HUES6 (cell line): ENCODE data around the gene ARMC9.
"Not testable (repeated sequence)": the region's sequence is repeated elsewhere in the genome, so short reads cannot be mapped to it uniquely, and the experiment has no call there.

ENCODE experiments used
- H3K27ac ChIP-seq: 2 replicates; pipeline ENCODE4 v1.7.0; 2013; ENCODE audit warnings: low read depth, mild to moderate bottlenecking, low read length, inconsistent platforms
- H3K27me3 ChIP-seq: 2 replicates; pipeline ENCODE4 v1.6.1; 2013; ENCODE audit warnings: low read length; ENCODE audit not compliant: control insufficient read depth, insufficient read depth
- H3K36me3 ChIP-seq: 2 replicates; pipeline ENCODE4 v1.6.1; 2013; ENCODE audit warnings: low read length; ENCODE audit not compliant: control insufficient read depth, insufficient read depth
- H3K4me1 ChIP-seq: 2 replicates; pipeline ENCODE4 v1.6.1; 2013; ENCODE audit warnings: low read length; ENCODE audit not compliant: control insufficient read depth, insufficient read depth
- H3K4me3 ChIP-seq: 2 replicates; pipeline ENCODE4 v1.5.1; 2013; ENCODE audit warnings: low read depth, low read length
- H3K9ac ChIP-seq: one replicate; pipeline ENCODE4 v1.6.1; 2013; ENCODE audit warnings: mild to moderate bottlenecking, low read length
- H3K9me3 ChIP-seq: 2 replicates; pipeline ENCODE4 v1.6.1; 2013; ENCODE audit warnings: low read depth, low read length; ENCODE audit not compliant: control insufficient read depth, insufficient read depth

ARMC9 gene

GRCh38 chr2:231168460-231169139 lies 29.8 kb upstream of the ARMC9 start:
- H3K36me3 ChIP-seq, result peaks cover 89% of the 10 kb centered on the region
- no peaks in the 10 kb centered on the region for H3K4me1 ChIP-seq
- H3K9me3 ChIP-seq, result no peaks in the 10 kb centered on the region
- no peaks in the 10 kb centered on the region for H3K27me3 ChIP-seq
- H3K4me3 ChIP-seq, result no peak overlapping the region
- no peak overlapping the region for H3K27ac ChIP-seq
- H3K9ac ChIP-seq, result no peak overlapping the region

DNA sequence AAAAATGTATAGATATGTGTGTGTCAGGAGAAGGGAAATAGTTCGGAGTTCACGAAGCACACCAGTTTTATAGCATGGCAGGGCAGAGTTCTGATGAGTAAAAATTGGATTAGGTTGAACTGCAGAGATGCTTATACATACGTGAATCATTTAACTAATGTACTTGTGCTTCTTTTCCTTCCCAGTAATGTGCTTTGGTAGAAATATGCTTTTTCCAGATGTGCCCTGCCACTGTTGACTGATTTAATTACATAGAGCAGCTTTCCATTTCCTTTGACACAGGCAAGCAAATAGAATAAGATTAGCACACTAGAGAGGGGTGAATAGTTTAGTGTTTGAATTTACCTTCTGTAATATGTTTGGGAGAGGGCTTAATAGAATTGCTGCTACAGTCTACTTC lies 28.9 kb upstream of the ARMC9 start:
- H3K27me3 ChIP-seq, result no peaks in the 10 kb centered on the region
- peaks cover 84% of the 10 kb centered on the region for H3K36me3 ChIP-seq
- no peaks in the 10 kb centered on the region for H3K9me3 ChIP-seq
- no peak overlapping the region for H3K4me3 ChIP-seq
- H3K4me1 ChIP-seq, result no peaks in the 10 kb centered on the region
- H3K9ac ChIP-seq, result no peak overlapping the region
- H3K27ac ChIP-seq, result no peak overlapping the region

DNA sequence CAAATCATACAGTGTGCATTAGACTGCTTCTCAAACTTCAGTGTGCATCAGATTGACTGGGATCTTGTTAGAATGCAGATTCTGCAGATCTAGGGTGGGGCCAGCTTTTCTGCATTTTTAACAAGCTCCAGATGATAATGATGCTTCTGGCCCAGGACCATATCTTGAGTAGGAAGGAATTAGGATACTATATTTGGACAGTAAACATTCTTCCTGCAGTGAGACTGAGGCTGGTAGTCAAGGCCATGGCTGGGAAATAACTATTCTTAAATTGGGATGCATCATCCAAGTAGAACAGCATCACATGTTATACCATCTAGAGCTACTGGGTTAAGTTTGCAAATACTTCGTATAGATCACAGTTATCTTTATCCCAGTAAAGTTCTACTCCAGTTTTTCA lies 28.4 kb upstream of the ARMC9 start:
- no peak overlapping the region for H3K4me3 ChIP-seq
- H3K27me3 ChIP-seq, result no peaks in the 10 kb centered on the region
- no peaks in the 10 kb centered on the region for H3K4me1 ChIP-seq
- H3K9ac ChIP-seq, result no peak overlapping the region
- peaks cover 82% of the 10 kb centered on the region for H3K36me3 ChIP-seq
- no peak overlapping the region for H3K27ac ChIP-seq
- H3K9me3 ChIP-seq, result no peaks in the 10 kb centered on the region

DNA sequence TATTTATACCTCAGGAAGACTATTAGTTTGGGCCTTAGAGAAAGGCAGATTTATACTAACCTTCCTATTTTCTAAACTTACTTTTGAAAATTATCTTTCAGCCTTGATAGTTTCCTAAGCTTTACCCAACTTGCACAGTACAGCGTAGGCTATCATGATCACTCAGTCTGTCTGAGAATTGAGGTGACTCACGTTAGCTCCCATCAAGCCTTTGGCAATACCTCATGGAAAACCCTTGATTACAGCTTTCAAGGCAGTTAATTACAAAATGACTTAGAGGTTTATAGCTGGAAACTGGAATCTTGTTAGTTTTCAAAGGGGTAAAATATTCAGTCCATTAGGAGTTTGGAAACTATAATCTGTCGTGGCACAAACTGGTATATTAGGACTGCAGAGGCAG lies 26.4 kb upstream of the ARMC9 start:
- H3K4me1 ChIP-seq, result no peaks in the 10 kb centered on the region
- H3K9ac ChIP-seq, result no peak overlapping the region
- no peak overlapping the region for H3K27ac ChIP-seq
- H3K4me3 ChIP-seq, result no peak overlapping the region
- H3K27me3 ChIP-seq, result no peaks in the 10 kb centered on the region
- H3K9me3 ChIP-seq, result no peaks in the 10 kb centered on the region
- H3K36me3 ChIP-seq, result peaks cover 65% of the 10 kb centered on the region

DNA sequence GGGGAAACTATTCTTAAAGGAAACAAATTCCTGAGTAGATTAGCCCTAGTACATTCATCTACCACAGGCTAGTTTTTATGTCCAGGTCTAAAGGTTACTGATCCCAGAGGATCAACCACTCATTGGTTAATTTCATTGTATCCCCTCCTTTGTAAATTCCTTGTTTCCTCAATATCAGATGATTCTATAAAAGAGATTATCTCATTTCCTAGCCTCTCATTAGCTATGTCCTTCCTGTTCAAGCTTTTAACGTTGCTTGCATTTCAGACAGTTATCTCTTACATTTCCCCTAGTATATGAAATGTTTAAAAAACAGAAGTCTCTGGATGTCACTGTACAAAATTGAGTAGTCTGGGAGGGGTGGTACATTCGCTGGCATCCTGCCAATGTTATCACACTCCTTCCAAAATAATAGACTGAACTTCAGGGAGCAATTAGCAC lies 24.2 kb upstream of the ARMC9 start:
- Histone ChIP-seq H3K9me3 (no peaks in the 10 kb centered on the region), H3K27ac (no peak overlapping the region), H3K27me3 (no peaks in the 10 kb centered on the region), H3K4me3 (no peak overlapping the region), H3K36me3 (peaks cover 45% of the 10 kb centered on the region), H3K9ac (no peak overlapping the region), H3K4me1 (no peaks in the 10 kb centered on the region)

- Histone ChIP-seq H3K27me3 (no peaks in the 10 kb centered on the region), H3K9me3 (no peaks in the 10 kb centered on the region), H3K27ac (no peak overlapping the region), H3K4me3 (no peak overlapping the region), H3K36me3 (peaks cover 28% of the 10 kb centered on the region), H3K9ac (no peak overlapping the region), H3K4me1 (peaks cover 10% of the 10 kb centered on the region)
Measured at GRCh38 chr2:231176066-231176465, 22.4 kb upstream of the ARMC9 start.

DNA sequence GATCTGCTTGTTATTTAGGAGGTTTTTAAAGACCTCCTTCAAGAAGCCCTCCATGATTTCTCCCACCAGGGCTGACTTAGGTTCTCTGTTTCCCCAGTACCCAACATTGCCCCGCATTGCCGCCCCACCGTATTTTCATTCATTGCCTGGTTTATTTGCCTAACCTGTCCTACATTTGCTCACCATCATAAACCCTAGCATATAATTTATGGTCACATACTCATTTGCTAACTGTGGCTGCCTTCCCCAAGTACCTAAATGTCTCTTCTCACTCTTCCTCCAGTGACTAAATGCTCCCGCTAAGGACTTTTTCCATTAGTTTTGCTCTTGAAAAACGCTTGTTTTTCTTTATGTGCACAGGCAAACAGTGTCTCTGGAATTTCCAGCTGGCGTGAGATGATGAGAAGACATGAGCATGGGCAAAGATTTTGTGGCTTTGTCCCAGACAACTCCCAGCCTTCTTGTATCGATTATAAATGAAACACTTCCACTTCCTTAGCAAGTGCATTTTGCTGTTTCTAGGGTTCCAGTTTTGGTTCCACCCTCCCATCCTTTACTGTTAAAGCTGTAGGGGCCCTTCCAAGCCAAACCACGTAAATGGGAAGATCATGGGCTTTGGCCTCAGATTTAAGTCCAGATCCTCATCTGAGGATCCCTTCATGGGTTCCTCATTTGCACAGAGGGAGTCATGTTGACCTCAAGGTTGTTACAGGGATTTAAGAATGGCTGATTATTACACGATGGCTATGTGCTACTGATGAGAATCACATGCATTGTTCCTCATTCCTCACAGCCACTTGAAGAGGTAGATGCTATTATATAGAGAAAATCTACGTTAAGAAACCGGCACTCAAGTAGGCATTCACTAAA lies 21.0 kb upstream of the ARMC9 start:
- H3K27ac ChIP-seq, result no peak overlapping the region
- peaks cover 12% of the 10 kb centered on the region for H3K4me1 ChIP-seq
- no peaks in the 10 kb centered on the region for H3K9me3 ChIP-seq
- no peak overlapping the region for H3K9ac ChIP-seq
- H3K27me3 ChIP-seq, result no peaks in the 10 kb centered on the region
- H3K4me3 ChIP-seq, result no peak overlapping the region
- peaks cover 15% of the 10 kb centered on the region for H3K36me3 ChIP-seq

GRCh38 chr2:231178805-231179204 lies 19.6 kb upstream of the ARMC9 start:
- not testable (repeated sequence) for H3K4me3 ChIP-seq, H3K9me3 ChIP-seq, H3K27ac ChIP-seq, H3K9ac ChIP-seq, H3K36me3 ChIP-seq, H3K27me3 ChIP-seq
- peaks cover 16% of the 10 kb centered on the region for H3K4me1 ChIP-seq

DNA sequence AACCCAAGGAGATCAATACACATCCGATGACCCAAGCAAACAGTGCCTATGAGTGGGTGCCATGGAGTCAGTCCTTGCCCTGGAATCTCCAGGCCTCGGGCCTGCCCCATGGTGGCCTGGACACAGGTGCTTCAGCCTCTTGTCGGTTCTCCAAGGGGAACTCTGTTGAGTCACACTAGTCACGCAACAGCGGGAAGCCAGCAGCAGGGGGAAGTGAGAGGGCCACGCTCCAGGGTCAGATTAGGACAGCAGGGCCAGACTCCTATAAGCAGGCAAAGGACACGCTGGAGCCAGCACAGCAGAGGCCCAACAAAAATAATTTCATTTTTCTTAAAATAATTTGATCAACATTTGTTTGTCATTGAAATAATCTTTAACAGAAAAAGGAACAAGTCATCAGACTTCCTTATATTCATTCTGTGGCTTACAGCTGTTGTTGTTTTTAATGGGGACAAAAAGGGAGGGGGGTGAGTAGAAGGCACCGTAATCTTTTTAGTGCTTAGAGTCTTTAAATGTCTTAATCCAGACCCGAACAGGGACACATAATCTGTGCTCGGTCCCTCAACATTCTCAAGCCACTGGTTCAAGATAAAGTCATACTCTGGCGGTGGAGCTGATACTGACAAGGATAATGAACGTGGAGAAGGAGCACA lies 16.4 kb upstream of the ARMC9 start:
- H3K36me3 ChIP-seq, result no peaks in the 10 kb centered on the region
- no peak overlapping the region for H3K9ac ChIP-seq
- H3K27me3 ChIP-seq, result no peaks in the 10 kb centered on the region
- H3K27ac ChIP-seq, result no peak overlapping the region
- H3K4me3 ChIP-seq, result no peak overlapping the region
- H3K4me1 ChIP-seq, result peaks cover 16% of the 10 kb centered on the region
- H3K9me3 ChIP-seq, result no peaks in the 10 kb centered on the region

GRCh38 chr2:231182513-231182899 lies 15.9 kb upstream of the ARMC9 start:
- no peak overlapping the region for H3K9ac ChIP-seq
- peaks cover 16% of the 10 kb centered on the region for H3K4me1 ChIP-seq
- H3K36me3 ChIP-seq, result no peaks in the 10 kb centered on the region
- H3K27ac ChIP-seq, result no peak overlapping the region
- no peaks in the 10 kb centered on the region for H3K27me3 ChIP-seq
- no peaks in the 10 kb centered on the region for H3K9me3 ChIP-seq
- no peak overlapping the region for H3K4me3 ChIP-seq

- no peak overlapping the region for H3K27ac ChIP-seq
- H3K9me3 ChIP-seq, result no peaks in the 10 kb centered on the region
- H3K36me3 ChIP-seq, result no peaks in the 10 kb centered on the region
- peaks cover 16% of the 10 kb centered on the region for H3K4me1 ChIP-seq
- no peaks in the 10 kb centered on the region for H3K27me3 ChIP-seq
- H3K4me3 ChIP-seq, result no peak overlapping the region
- H3K9ac ChIP-seq, result no peak overlapping the region
Measured at GRCh38 chr2:231183851-231184250, 14.6 kb upstream of the ARMC9 start.
